Pancreas (tissue), 10 donors: Measurements from ENCODE around the gene HELZ2. TPM values are rescaled to one million over a fixed set of nuclear protein-coding genes. Genes with fewer than 3 reads are reported as not detected.

Experiments
- ATAC-seq, 4 donors: fragments of 200-7000 bp; cut with Tn5 transposase; one replicate each; pipeline versions ENCODE4 v1.8.0 to v1.9.1; 2020; ENCODE audit warnings: mild to moderate bottlenecking in 4 of 4, moderate library complexity in 4 of 4
- DNase-seq, 6 donors: peaks; one replicate each; pipeline ENCODE4 v3.0.0-alpha.2; 2020
- FAIRE-seq: peaks from 2 replicates; lab custom pipeline; 2012; peaks lifted over from hg19 to GRCh38; lab: Jason Lieb, UNC
- H3K27ac ChIP-seq, 4 donors: fragments of 200-600 bp; sonication (generic); 1 replicate in 3 of 4; 2 replicates in 1 of 4; pipeline versions ENCODE4 v1.5.0 to v1.8.0; 2020
- H3K27me3 ChIP-seq, 4 donors: fragments of 200-600 bp; one replicate each; pipeline ENCODE4 v1.8.0; 2021
- H3K36me3 ChIP-seq, 3 donors: fragments of 200-600 bp; sonication (generic) in 1 of 3; one replicate each; pipeline versions ENCODE4 v1.5.0 to v1.8.0; 2020 to 2021
- H3K4me1 ChIP-seq, 3 donors: fragments of 200-600 bp; one replicate each; pipeline ENCODE4 v1.8.0; 2021
- H3K4me3 ChIP-seq, 4 donors: fragments of 200-600 bp; sonication (generic) in 2 of 4; one replicate each; pipeline versions ENCODE4 v1.5.0 to v1.8.0; 2020 to 2021
- H3K9me3 ChIP-seq, 4 donors: fragments of 200-600 bp; one replicate each; pipeline ENCODE4 v1.8.0; 2021
- WGBS, 2 donors: extraction: QIAGEN DNeasy Blood & Tissue Kit; methylation state at CpG; one replicate each; pipeline ENCODE4 v1.1.7; 2013; 5-methylcytosine and 5-hydroxymethylcytosine counted together
- intact Hi-C, 3 donors: fragments of 100-400 bp; cut with DNase I; formaldehyde crosslinking; loops; one replicate each; pipeline versions ENCODE4 v1.11.1 to v1.14.2; 2022
- polyA plus RNA-seq, 2 donors: library from polyadenylated mRNA; stranded (reverse); fragments of 200-250 nt; gene quantifications; one replicate each; pipeline ENCODE4 v1.2.3, GENCODE V29; 2013
- total RNA-seq, 6 donors: library from RNA; stranded (reverse); fragmentation: NEBNext Ultra II Directional in 4 of 6; extraction: Animal tissue kit (Norgen Biotek cat#: 25700) in 4 of 6; gene quantifications; one replicate each; pipeline versions ENCODE4 v1.2.1 to v1.2.4, GENCODE V29; 2021 to 2023
- TF ChIP-seq, protein P1 (sequence below), 4 donors: fragments of 200-600 bp; sonication (generic) in 3 of 4; IDR thresholded peaks; one replicate each; pipeline versions ENCODE4 v1.5.0 to v1.8.0; 2021; ENCODE audit warnings: antibody characterized with exemption in 4 of 4
- donor health status: healthy with polysubstance abuse.
- donor health status: DM: no; HTN: no; CAD: no; lungs with moderate emphysema.
- donor health status: DM: no; HTN: no; CAD: no.
- donor health status: control.
- donor health status: control.
- donor health status: Bipolar disorder and iron deficiency.
- donor health status: DM: yes; HTN: yes; CAD: no.
- donor health status: DM: no; HTN: no; CAD: no.
- donor health status: DM: no; HTN: no; CAD: no.
- donor health status: DM: yes; HTN: yes; CAD: no.

HELZ2 gene
- total and polyA plus RNA-seq, 8 donors, result 6.5 to 23.4 (median 13.0) TPM

- FAIRE-seq, result no peak
- peak in 1 of 6 donors; percentile 33 for DNase-seq
- no peak overlapping the region for H3K27ac ChIP-seq
- no peaks in the 10 kb centered on the region for H3K36me3 ChIP-seq
- TF ChIP-seq, protein P1, sequence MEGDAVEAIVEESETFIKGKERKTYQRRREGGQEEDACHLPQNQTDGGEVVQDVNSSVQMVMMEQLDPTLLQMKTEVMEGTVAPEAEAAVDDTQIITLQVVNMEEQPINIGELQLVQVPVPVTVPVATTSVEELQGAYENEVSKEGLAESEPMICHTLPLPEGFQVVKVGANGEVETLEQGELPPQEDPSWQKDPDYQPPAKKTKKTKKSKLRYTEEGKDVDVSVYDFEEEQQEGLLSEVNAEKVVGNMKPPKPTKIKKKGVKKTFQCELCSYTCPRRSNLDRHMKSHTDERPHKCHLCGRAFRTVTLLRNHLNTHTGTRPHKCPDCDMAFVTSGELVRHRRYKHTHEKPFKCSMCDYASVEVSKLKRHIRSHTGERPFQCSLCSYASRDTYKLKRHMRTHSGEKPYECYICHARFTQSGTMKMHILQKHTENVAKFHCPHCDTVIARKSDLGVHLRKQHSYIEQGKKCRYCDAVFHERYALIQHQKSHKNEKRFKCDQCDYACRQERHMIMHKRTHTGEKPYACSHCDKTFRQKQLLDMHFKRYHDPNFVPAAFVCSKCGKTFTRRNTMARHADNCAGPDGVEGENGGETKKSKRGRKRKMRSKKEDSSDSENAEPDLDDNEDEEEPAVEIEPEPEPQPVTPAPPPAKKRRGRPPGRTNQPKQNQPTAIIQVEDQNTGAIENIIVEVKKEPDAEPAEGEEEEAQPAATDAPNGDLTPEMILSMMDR (IDR thresholded peaks at IDR 0.05), result no peak
- H3K9me3 ChIP-seq, result no peaks in the 10 kb centered on the region
- no peak for ATAC-seq
- peaks cover 6 to 8% (median 7%) of the 10 kb centered on the region in 3 donors for H3K4me1 ChIP-seq
- no peaks in the 10 kb centered on the region for H3K27me3 ChIP-seq
- H3K4me3 ChIP-seq, result no peak overlapping the region
- WGBS, 2 donors, result 8% methylated on average over 2 of the region's 2 CpGs
- intact Hi-C loops, result no loop called here
These were observed 48.1 kb downstream of the HELZ2 start for GRCh38 chr20:63525971-63526370.

- WGBS, 2 donors, result 66 to 77% methylated on average over 3 of the region's 3 CpGs
- Histone ChIP-seq H3K27ac (no peak overlapping the region), H3K36me3 (no peaks in the 10 kb centered on the region), H3K4me3 (no peak overlapping the region), H3K9me3 (no peaks in the 10 kb centered on the region), H3K4me1 (peaks cover 6 to 8% (median 7%) of the 10 kb centered on the region in 3 donors), H3K27me3 (no peaks in the 10 kb centered on the region)
- intact Hi-C loops, result no loop called here
- ATAC-seq, result no peak
- no peak for FAIRE-seq
- TF ChIP-seq, protein P1 (IDR thresholded peaks at IDR 0.05), result no peak
- DNase-seq, result no peak
These were observed 48.9 kb downstream of the HELZ2 start for GRCh38 chr20:63525185-63525584.

Other genes starting within 250 kb of the HELZ2 start
- gene CHRNA4, start 212.9 kb downstream of the HELZ2 start, total RNA-seq, result under 1 TPM in 1 of 6 donors, not detected in 5; 0.47 TPM
- gene CHRNA4, start 212.9 kb downstream of the HELZ2 start, polyA plus RNA-seq, result under 1 TPM in 1 of 2 donors, not detected in 1; 0.02 TPM
- 1 to 10 TPM in 4 of 6 donors, under 1 TPM in 2; 0.54 to 2.1 (median 1.4) TPM for gene KCNQ2, start 101.6 kb downstream of the HELZ2 start, total RNA-seq
- gene KCNQ2, start 101.6 kb downstream of the HELZ2 start, polyA plus RNA-seq, result 10 to 100 TPM in 1 of 2 donors, 1 to 10 TPM in 1; 5.8 to 12.5 TPM
- gene EEF1A2, start 75.2 kb downstream of the HELZ2 start, total RNA-seq, result 10 to 100 TPM in 4 of 6 donors, 1 to 10 TPM in 2; 5.0 to 22.9 (median 15.4) TPM
- gene EEF1A2, start 75.2 kb downstream of the HELZ2 start, polyA plus RNA-seq, result 10 to 100 TPM; 28.2 to 86.9 TPM
- gene PPDPF, start 53.5 kb downstream of the HELZ2 start, total RNA-seq, result 100 to 1,000 TPM in 4 of 6 donors, 10 to 100 TPM in 2; 77.7 to 194 (median 134) TPM
- gene PPDPF, start 53.5 kb downstream of the HELZ2 start, polyA plus RNA-seq, result 100 to 1,000 TPM; 205 to 224 TPM
- 1 to 10 TPM in 3 of 6 donors, under 1 TPM in 3; 0.61 to 4.5 (median 1.2) TPM for gene PTK6, start 36.9 kb downstream of the HELZ2 start, total RNA-seq
- 1 to 10 TPM in 1 of 2 donors, under 1 TPM in 1; 0.91 to 2.6 TPM for gene PTK6, start 36.9 kb downstream of the HELZ2 start, polyA plus RNA-seq
- gene SRMS, start 26.5 kb downstream of the HELZ2 start, total RNA-seq, result not detected
- not detected for gene SRMS, start 26.5 kb downstream of the HELZ2 start, polyA plus RNA-seq
- under 1 TPM in 4 of 6 donors, not detected in 2; 0.06 to 0.25 (median 0.09) TPM for gene FNDC11, start 20.1 kb downstream of the HELZ2 start, total RNA-seq
- gene FNDC11, start 20.1 kb downstream of the HELZ2 start, polyA plus RNA-seq, result under 1 TPM; 0.27 to 0.35 TPM
- 1 to 10 TPM; 4.1 to 8.2 (median 5.2) TPM for gene GMEB2, start 52.9 kb upstream of the HELZ2 start, total RNA-seq
- gene GMEB2, start 52.9 kb upstream of the HELZ2 start, polyA plus RNA-seq, result 10 to 100 TPM in 1 of 2 donors, 1 to 10 TPM in 1; 8.8 to 10.4 TPM
- 10 to 100 TPM in 2 of 6 donors, 1 to 10 TPM in 4; 4.4 to 13.1 (median 7.9) TPM for gene STMN3, start 79.2 kb upstream of the HELZ2 start, total RNA-seq
- 10 to 100 TPM; 17.4 to 37.8 TPM for gene STMN3, start 79.2 kb upstream of the HELZ2 start, polyA plus RNA-seq
- gene RTEL1, start 84.1 kb upstream of the HELZ2 start, total RNA-seq, result 10 to 100 TPM; 10.5 to 19.2 (median 13.9) TPM
- 10 to 100 TPM; 28.4 to 36.6 TPM for gene RTEL1, start 84.1 kb upstream of the HELZ2 start, polyA plus RNA-seq
- 1 to 10 TPM in 4 of 6 donors, under 1 TPM in 2; 0.31 to 2.7 (median 1.7) TPM for gene TNFRSF6B, start 122.4 kb upstream of the HELZ2 start, total RNA-seq
- 10 to 100 TPM; 14.0 to 31.0 TPM for gene TNFRSF6B, start 122.4 kb upstream of the HELZ2 start, polyA plus RNA-seq
- gene ARFRP1, start 133.7 kb upstream of the HELZ2 start, total RNA-seq, result 10 to 100 TPM; 13.9 to 27.0 (median 18.9) TPM
- 10 to 100 TPM; 45.1 to 47.7 TPM for gene ARFRP1, start 133.7 kb upstream of the HELZ2 start, polyA plus RNA-seq
- 10 to 100 TPM in 4 of 6 donors, 1 to 10 TPM in 2; 9.3 to 15.8 (median 11.1) TPM for gene ZGPAT, start 133.8 kb upstream of the HELZ2 start, total RNA-seq
- 10 to 100 TPM; 42.6 to 61.6 TPM for gene ZGPAT, start 133.8 kb upstream of the HELZ2 start, polyA plus RNA-seq
- 1 to 10 TPM; 2.6 to 6.0 (median 3.1) TPM for gene LIME1, start 162.4 kb upstream of the HELZ2 start, total RNA-seq
- 10 to 100 TPM; 44.6 to 46.6 TPM for gene LIME1, start 162.4 kb upstream of the HELZ2 start, polyA plus RNA-seq
- gene SLC2A4RG, start 165.5 kb upstream of the HELZ2 start, total RNA-seq, result 10 to 100 TPM; 25.8 to 44.2 (median 30.6) TPM
- gene SLC2A4RG, start 165.5 kb upstream of the HELZ2 start, polyA plus RNA-seq, result 10 to 100 TPM; 63.2 to 67.1 TPM